Karpas-422 (cell line): ENCODE data around the gene TUT1. TPM values are rescaled to one million over a fixed set of nuclear protein-coding genes. Genes with fewer than 3 reads are reported as not detected.
A peak's percentile ranks its signal among the peaks of the same experiment; 100 is the strongest.
"Not testable (repeated sequence)": the region's sequence is repeated elsewhere in the genome, so short reads cannot be mapped to it uniquely, and the experiment has no call there.

ENCODE experiments used
- DNase-seq: peaks from one replicate; pipeline ENCODE4 v3.0.0-alpha.2; 2015
- H2AFZ ChIP-seq: fragments of 200-600 bp; sonication (generic); 2 replicates; pipeline ENCODE4 v1.6.1; 2014; ENCODE audit warnings: antibody characterized with exemption, low read length, mixed read lengths
- H3K27ac ChIP-seq: fragments of 200-600 bp; sonication (generic); 2 replicates; pipeline ENCODE4 v1.5.1; 2014; ENCODE audit warnings: mild to moderate bottlenecking, low read length, moderate library complexity
- H3K27me3 ChIP-seq: fragments of 200-600 bp; sonication (generic); 2 replicates; pipeline ENCODE4 v1.6.1; 2014; ENCODE audit warnings: low read length, mixed read lengths
- H3K36me3 ChIP-seq: fragments of 200-600 bp; sonication (generic); 2 replicates; pipeline ENCODE4 v1.6.1; 2014; ENCODE audit warnings: low read length, mixed read lengths; ENCODE audit not compliant: insufficient read depth
- H3K4me1 ChIP-seq: fragments of 200-600 bp; sonication (generic); 2 replicates; pipeline ENCODE4 v1.6.1; 2014; ENCODE audit warnings: mild to moderate bottlenecking, low read length, mixed read lengths
- H3K4me2 ChIP-seq: fragments of 200-600 bp; sonication (generic); 2 replicates; pipeline ENCODE4 v1.6.1; 2014; ENCODE audit warnings: low read length, low read depth, mild to moderate bottlenecking; ENCODE audit not compliant: poor library complexity, severe bottlenecking
- H3K4me3 ChIP-seq: fragments of 200-600 bp; sonication (generic); 2 replicates; pipeline ENCODE4 v1.5.1; 2014; ENCODE audit warnings: mild to moderate bottlenecking, antibody characterized with exemption, low read length, mixed read lengths
- H3K79me2 ChIP-seq: fragments of 200-600 bp; sonication (generic); 2 replicates; pipeline ENCODE4 v1.6.1; 2014; ENCODE audit warnings: mild to moderate bottlenecking, low read length, mixed read lengths
- H3K9ac ChIP-seq: fragments of 200-600 bp; sonication (generic); 2 replicates; pipeline ENCODE4 v1.6.0; 2014; ENCODE audit warnings: low read length
- H3K9me2 ChIP-seq: fragments of 200-600 bp; sonication (generic), shearing (Covaris generic); replicated peaks from 2 replicates; pipeline ENCODE4 v1.6.0; 2014; ENCODE audit warnings: mild to moderate bottlenecking, low read length, moderate library complexity; ENCODE audit not compliant: insufficient read depth
- H3K9me3 ChIP-seq: fragments of 300-700, 200-600 bp; sonication (generic); 2 replicates; pipeline ENCODE4 v1.6.1; 2014; ENCODE audit warnings: low read length, mixed read lengths
- H4K20me1 ChIP-seq: fragments of 200-600 bp; sonication (generic); 2 replicates; pipeline ENCODE4 v1.6.1; 2014; ENCODE audit warnings: mild to moderate bottlenecking, antibody characterized with exemption, low read length, low read depth; ENCODE audit not compliant: insufficient read depth
- total RNA-seq: library from RNA; depleted of rRNA; stranded (reverse); fragments of >200 nt; shearing (Covaris generic); gene quantifications from 2 replicates; pipeline ENCODE4 v1.2.3, GENCODE V29; 2014; ENCODE audit warnings: low replicate concordance

TUT1 gene
- total RNA-seq, 1 experiment from 2014 or later = 8.1 TPM

DNA sequence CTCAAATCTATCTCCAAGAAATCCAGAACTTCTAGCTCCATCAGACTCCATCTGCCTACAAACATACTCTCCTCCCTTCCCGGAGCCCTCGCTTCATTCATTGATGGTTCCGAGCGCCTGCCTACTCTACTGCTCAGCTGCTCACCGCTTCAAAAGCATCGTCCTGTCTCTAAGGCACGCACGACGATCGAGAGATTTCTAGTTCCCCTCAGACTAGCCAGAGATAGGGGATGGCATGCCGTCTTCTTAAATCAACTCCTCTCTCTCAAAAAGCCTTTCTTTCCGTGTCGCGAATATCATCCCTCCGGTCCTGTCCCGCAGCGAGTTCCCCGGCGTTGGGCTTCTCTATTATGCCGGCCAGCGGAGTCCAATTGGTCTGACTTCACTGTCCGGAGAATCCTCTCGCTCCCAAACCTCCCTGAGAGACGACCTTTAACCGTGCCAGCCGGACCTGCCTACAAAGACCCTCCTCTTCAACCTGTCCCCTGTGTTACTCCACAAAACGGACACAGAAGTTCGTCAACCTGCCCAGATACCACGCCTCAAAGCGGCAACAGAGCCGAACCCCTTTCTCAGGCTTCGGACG lies 18.2 kb downstream of the TUT1 start:
- Histone ChIP-seq H3K36me3 (peaks cover 26% of the 10 kb centered on the region), H3K79me2 (peaks cover 42% of the 10 kb centered on the region), H3K27ac (peak overlapping the region; percentile 76), H3K9me2 (no peaks in the 10 kb centered on the region), H3K9ac (peak overlapping the region; percentile 91), H2AFZ (no peak overlapping the region), H3K4me3 (peak overlapping the region; percentile 95), H4K20me1 (peaks cover 16% of the 10 kb centered on the region), H3K27me3 (no peaks in the 10 kb centered on the region), H3K4me2 (peak overlapping the region; percentile 77), H3K9me3 (no peaks in the 10 kb centered on the region), H3K4me1 (peaks cover 29% of the 10 kb centered on the region)
- DNase-seq = peak; percentile 70

GRCh38 chr11:62572431-62572830 lies 18.9 kb downstream of the TUT1 start:
- Histone ChIP-seq H3K9ac (peak overlapping the region; percentile 91), H2AFZ (no peak overlapping the region), H3K4me3 (peak overlapping the region; percentile 95), H3K36me3 (peaks cover 26% of the 10 kb centered on the region), H3K4me2 (peak overlapping the region; percentile 77), H3K9me2 (no peaks in the 10 kb centered on the region), H3K27ac (no peak overlapping the region), H3K27me3 (no peaks in the 10 kb centered on the region), H3K79me2 (peaks cover 42% of the 10 kb centered on the region), H3K4me1 (peaks cover 29% of the 10 kb centered on the region), H4K20me1 (peaks cover 16% of the 10 kb centered on the region), H3K9me3 (no peaks in the 10 kb centered on the region)
- no peak for DNase-seq

DNA sequence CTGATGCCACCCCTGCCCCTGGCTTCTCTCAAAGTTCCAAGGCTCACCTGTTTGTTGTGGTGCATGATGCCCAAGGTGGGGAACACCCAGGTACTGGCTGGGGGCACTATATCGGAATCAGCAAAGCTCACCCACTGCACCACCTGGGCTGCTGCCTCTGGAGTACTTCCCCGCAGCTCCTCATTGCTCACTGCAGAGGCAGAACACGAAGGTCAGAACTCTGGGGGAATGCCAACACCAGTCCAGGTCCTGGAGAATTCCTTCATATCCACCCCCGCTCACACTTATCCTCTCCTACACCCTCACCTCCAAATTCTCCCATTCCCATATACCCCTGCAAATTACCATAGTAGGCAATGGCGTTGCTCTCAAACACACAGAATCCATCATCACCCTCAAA lies 19.8 kb downstream of the TUT1 start:
- Histone ChIP-seq H3K4me2 (peak overlapping the region; percentile 77), H3K4me1 (peaks cover 29% of the 10 kb centered on the region), H4K20me1 (peaks cover 19% of the 10 kb centered on the region), H3K79me2 (peaks cover 47% of the 10 kb centered on the region), H3K36me3 (peaks cover 35% of the 10 kb centered on the region)
- not testable (repeated sequence) for H3K27me3 ChIP-seq, H3K27ac ChIP-seq, H3K9me2 ChIP-seq, H3K4me3 ChIP-seq, DNase-seq, H2AFZ ChIP-seq, H3K9ac ChIP-seq, H3K9me3 ChIP-seq

GRCh38 chr11:62570903-62571302 lies 20.4 kb downstream of the TUT1 start:
- not testable (repeated sequence) for H3K27ac ChIP-seq, H3K9ac ChIP-seq, H3K27me3 ChIP-seq, H3K4me2 ChIP-seq, H3K9me2 ChIP-seq, H2AFZ ChIP-seq, H3K9me3 ChIP-seq, H3K4me3 ChIP-seq, DNase-seq
- Histone ChIP-seq H4K20me1 (peaks cover 19% of the 10 kb centered on the region), H3K79me2 (peaks cover 51% of the 10 kb centered on the region), H3K4me1 (peaks cover 29% of the 10 kb centered on the region), H3K36me3 (peaks cover 40% of the 10 kb centered on the region)

DNA sequence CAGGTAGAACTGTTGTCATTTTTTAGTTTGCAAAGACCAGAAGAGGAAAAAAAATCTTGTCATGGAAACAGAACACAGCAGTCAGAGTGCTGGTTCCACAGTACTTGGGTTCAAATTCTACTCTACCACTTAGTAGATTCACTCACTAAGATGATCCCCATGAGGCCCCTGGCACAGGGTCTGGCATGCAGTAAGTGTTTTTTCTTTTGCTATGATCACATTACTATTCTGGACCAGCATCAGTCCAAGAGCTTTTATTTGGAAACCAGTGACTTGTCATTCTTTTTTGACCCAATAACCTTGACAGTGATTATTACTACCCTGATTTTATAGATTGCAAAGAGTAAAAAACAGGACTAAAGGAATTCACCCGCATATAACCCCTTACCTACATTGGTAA lies 21.7 kb downstream of the TUT1 start:
- Histone ChIP-seq H3K36me3 (peaks cover 50% of the 10 kb centered on the region), H3K79me2 (peaks cover 51% of the 10 kb centered on the region), H3K27me3 (no peaks in the 10 kb centered on the region), H3K4me1 (peaks cover 18% of the 10 kb centered on the region), H4K20me1 (peaks cover 19% of the 10 kb centered on the region), H3K9me3 (no peaks in the 10 kb centered on the region), H3K4me2 (no peak overlapping the region), H3K9me2 (no peaks in the 10 kb centered on the region), H2AFZ (no peak overlapping the region), H3K27ac (no peak overlapping the region), H3K9ac (no peak overlapping the region), H3K4me3 (no peak overlapping the region)
- DNase-seq = no peak

GRCh38 chr11:62567018-62567633 lies 24.2 kb downstream of the TUT1 start:
- peaks cover 15% of the 10 kb centered on the region; the same call in 1 of the 2 replicates for H4K20me1 ChIP-seq
- no peak overlapping the region for H3K9ac ChIP-seq
- peaks cover 52% of the 10 kb centered on the region for H3K36me3 ChIP-seq
- no peaks in the 10 kb centered on the region for H3K27me3 ChIP-seq
- no peaks in the 10 kb centered on the region for H3K9me2 ChIP-seq
- DNase-seq = no peak
- no peak overlapping the region for H3K4me3 ChIP-seq
- peaks cover 36% of the 10 kb centered on the region for H3K79me2 ChIP-seq
- no peaks in the 10 kb centered on the region for H3K9me3 ChIP-seq
- H2AFZ ChIP-seq = no peak overlapping the region
- peaks cover 5% of the 10 kb centered on the region for H3K4me1 ChIP-seq
- no peak overlapping the region for H3K27ac ChIP-seq
- no peak overlapping the region for H3K4me2 ChIP-seq

DNA sequence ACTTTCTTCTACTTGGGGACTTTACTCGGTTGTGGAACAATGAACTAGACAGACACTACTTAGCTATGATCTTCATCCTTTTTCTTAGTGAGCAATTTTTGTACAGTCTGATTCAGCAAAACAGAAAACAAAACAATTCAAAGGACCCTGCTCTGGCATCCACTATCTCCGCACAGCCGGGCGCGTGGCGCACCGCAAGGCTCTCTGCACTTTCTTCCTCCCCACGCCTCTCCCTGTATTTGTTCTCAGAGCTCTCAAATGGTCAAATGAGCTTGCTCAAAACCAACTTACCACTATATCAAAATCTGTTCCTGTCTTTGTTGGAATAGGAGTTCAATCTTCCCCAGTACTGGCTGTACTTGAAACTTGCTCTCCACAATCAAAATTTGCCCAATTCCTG lies 25.1 kb downstream of the TUT1 start:
- Histone ChIP-seq H3K9me3 (no peaks in the 10 kb centered on the region), H3K4me1 (no peaks in the 10 kb centered on the region), H3K9me2 (no peaks in the 10 kb centered on the region), H3K36me3 (peaks cover 44% of the 10 kb centered on the region; the same call in 1 of the 2 replicates), H4K20me1 (peaks cover 6% of the 10 kb centered on the region; the same call in 1 of the 2 replicates), H3K9ac (no peak overlapping the region), H3K4me3 (no peak overlapping the region), H3K27me3 (no peaks in the 10 kb centered on the region), H3K4me2 (no peak overlapping the region), H3K79me2 (peaks cover 27% of the 10 kb centered on the region), H3K27ac (no peak overlapping the region), H2AFZ (no peak overlapping the region)
- no peak for DNase-seq

DNA sequence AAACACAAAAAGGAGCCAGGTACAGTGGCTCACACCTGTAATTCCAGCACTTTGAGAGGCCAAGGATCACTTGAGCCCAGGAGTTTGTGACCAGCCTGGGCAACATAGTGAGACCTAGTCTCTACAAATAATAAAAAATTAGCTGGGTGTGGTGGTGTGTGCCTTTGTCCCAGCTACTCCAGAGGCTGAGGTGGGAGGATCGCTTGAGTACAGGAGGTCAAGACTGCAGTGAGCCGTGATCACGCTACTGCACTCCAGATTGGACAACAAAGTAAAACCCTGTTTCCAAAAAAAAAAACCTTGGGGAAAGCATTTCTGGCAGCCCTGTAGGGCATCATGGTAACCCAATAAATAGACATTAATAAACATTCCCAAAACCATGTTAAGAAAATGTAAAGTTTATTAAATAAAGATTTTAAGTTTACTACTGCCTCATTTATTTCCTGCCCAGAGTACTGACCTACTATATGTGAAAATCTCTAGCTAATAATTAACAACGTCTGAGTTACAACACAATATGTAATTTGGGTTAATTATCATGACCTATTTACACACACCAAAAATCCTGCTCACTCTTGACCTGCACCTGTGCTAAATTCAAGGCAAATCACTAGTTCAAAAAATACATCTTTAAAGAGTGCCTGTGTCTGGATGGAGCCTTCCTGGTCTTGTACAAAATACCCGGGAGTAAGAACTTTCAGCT lies 26.1 kb downstream of the TUT1 start:
- Histone ChIP-seq H3K4me2 (no peak overlapping the region), H2AFZ (no peak overlapping the region), H3K27ac (no peak overlapping the region), H3K79me2 (peaks cover 19% of the 10 kb centered on the region), H3K9ac (no peak overlapping the region), H3K4me1 (no peaks in the 10 kb centered on the region), H3K9me2 (no peaks in the 10 kb centered on the region), H3K9me3 (no peaks in the 10 kb centered on the region), H3K36me3 (peaks cover 41% of the 10 kb centered on the region), H4K20me1 (peaks cover 9% of the 10 kb centered on the region; the same call in 1 of the 2 replicates), H3K27me3 (no peaks in the 10 kb centered on the region), H3K4me3 (no peak overlapping the region)
- DNase-seq = no peak
